ENCODE measurements around the gene EFNA2. TPM values are rescaled to one million over a fixed set of nuclear protein-coding genes. Genes with fewer than 3 reads are reported as not detected.

The EFNA2 gene
- total and polyA plus RNA-seq, 2 of the 4 experiments (the other 2 are of a cell fraction), result not detected

- TF ChIP-seq, protein P1, sequence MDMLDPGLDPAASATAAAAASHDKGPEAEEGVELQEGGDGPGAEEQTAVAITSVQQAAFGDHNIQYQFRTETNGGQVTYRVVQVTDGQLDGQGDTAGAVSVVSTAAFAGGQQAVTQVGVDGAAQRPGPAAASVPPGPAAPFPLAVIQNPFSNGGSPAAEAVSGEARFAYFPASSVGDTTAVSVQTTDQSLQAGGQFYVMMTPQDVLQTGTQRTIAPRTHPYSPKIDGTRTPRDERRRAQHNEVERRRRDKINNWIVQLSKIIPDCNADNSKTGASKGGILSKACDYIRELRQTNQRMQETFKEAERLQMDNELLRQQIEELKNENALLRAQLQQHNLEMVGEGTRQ (IDR thresholded peaks at IDR 0.05; ENCODE audit: low read depth, low read length), result no peak
- TF ChIP-seq NFE2L2 (IDR thresholded peaks at IDR 0.05; ENCODE audit: low read depth, low read length) (no peak), CHD1 (IDR thresholded peaks at IDR 0.05; ENCODE audit: low read depth, low read length) (no peak), MXI1 (IDR thresholded peaks at IDR 0.05; ENCODE audit: borderline replicate concordance, low read depth, low read length) (no peak), RFX5 (IDR thresholded peaks at IDR 0.05; ENCODE audit: low read depth, low read length) (no peak), RCOR1 (IDR thresholded peaks at IDR 0.05; ENCODE audit: insufficient replicate concordance, low read length) (no peak)
Observed at GRCh38 chr19:1276628-1277022, 9.0 kb upstream of the EFNA2 start (continued).

GRCh38 chr19:1277061-1277460 is 8.6 kb upstream of the EFNA2 start:
- no peak overlapping the region for H4K5ac ChIP-seq (ENCODE audit: low read depth, low read length)
- H2AK9ac ChIP-seq (replicated peaks; ENCODE audit: low read depth, low read length, poor library complexity), result peak overlapping the region; percentile 100
- H2BK20ac ChIP-seq (ENCODE audit: low read depth, low read length), result no peak overlapping the region
- H3K9me3 ChIP-seq (ENCODE audit: control insufficient read depth, insufficient read depth, low read length), result no peaks in the 10 kb centered on the region
- H2BK15ac ChIP-seq (ENCODE audit: low read depth, low read length), result no peak overlapping the region
- no peak overlapping the region for H3K9ac ChIP-seq (ENCODE audit: low read depth, low read length)
- BruUV-seq (replicated peaks), result no TSS peak
- H3K14ac ChIP-seq (replicated peaks; ENCODE audit: low read depth, low read length), result no peak overlapping the region
- peaks cover 15% of the 10 kb centered on the region for H3K4me1 ChIP-seq (ENCODE audit: control insufficient read depth, insufficient read depth, low read length)
- no peak overlapping the region for H3K23ac ChIP-seq (ENCODE audit: low read depth, low read length)
- peaks cover 50% of the 10 kb centered on the region for H4K20me1 ChIP-seq (ENCODE audit: insufficient read depth, low read length)
- no peak overlapping the region for H2BK5ac ChIP-seq (ENCODE audit: low read depth, low read length, poor library complexity, severe bottlenecking)
- no peak overlapping the region for H4K91ac ChIP-seq (ENCODE audit: insufficient read depth, low read depth, low read length)
- H3K18ac ChIP-seq (ENCODE audit: low read depth, low read length), result no peak overlapping the region
- no peak for TF ChIP-seq NFE2L2 (IDR thresholded peaks at IDR 0.05; ENCODE audit: low read depth, low read length)
- TF ChIP-seq CHD1 (IDR thresholded peaks at IDR 0.05; ENCODE audit: low read depth, low read length), result no peak
- TF ChIP-seq, protein P2, sequence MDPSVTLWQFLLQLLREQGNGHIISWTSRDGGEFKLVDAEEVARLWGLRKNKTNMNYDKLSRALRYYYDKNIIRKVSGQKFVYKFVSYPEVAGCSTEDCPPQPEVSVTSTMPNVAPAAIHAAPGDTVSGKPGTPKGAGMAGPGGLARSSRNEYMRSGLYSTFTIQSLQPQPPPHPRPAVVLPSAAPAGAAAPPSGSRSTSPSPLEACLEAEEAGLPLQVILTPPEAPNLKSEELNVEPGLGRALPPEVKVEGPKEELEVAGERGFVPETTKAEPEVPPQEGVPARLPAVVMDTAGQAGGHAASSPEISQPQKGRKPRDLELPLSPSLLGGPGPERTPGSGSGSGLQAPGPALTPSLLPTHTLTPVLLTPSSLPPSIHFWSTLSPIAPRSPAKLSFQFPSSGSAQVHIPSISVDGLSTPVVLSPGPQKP (IDR thresholded peaks at IDR 0.05; ENCODE audit: borderline replicate concordance, low read depth, low read length), result no peak
- TF ChIP-seq RAD21 (IDR thresholded peaks at IDR 0.05; ENCODE audit: low read length), result no peak
- TF ChIP-seq, protein P1 (IDR thresholded peaks at IDR 0.05; ENCODE audit: low read depth, low read length), result no peak
- POLR2A ChIA-PET (ENCODE audit: unreplicated experiment), result no interaction called here
- no peaks in the 10 kb centered on the region for H3K27me3 ChIP-seq (ENCODE audit: control insufficient read depth, insufficient read depth, low read length)
- DNase-seq, result no peak
- H4K8ac ChIP-seq (ENCODE audit: low read depth in 2 of 2, low read length in 2 of 2), result no peak overlapping the region
- CTCF ChIA-PET, result no interaction called here
- no peak overlapping the region for H3K27ac ChIP-seq (ENCODE audit: insufficient read depth, low read length)
- H3K79me1 ChIP-seq (ENCODE audit: low read depth in 1 of 2, low read length in 2 of 2), result peaks cover 22 to 52% of the 10 kb centered on the region in 2 experiments; a peak in 3 of 4 replicates
- H3K4me2 ChIP-seq (ENCODE audit: low read depth, low read length), result no peak overlapping the region
- no peak overlapping the region for H2BK120ac ChIP-seq (ENCODE audit: low read depth, low read length)
- intact Hi-C loops (cut with micrococcal nuclease), result loop anchor here (5.0 kb wide), 2 partner anchors 85 to 130 kb away; partner anchors contain the start of gene DAZAP1
- dilution Hi-C loops (cut with HindIII; ENCODE audit: low sequenced_read_pairs, unreplicated experiment), result no loop called here
- H3K36me3 ChIP-seq (ENCODE audit: control insufficient read depth, insufficient read depth, low read length), result peaks cover 38% of the 10 kb centered on the region
- in situ Hi-C loops (cut with MboI; ENCODE audit: low sequenced_read_pairs), result no loop called here
- no peak overlapping the region for H2AFZ ChIP-seq (replicated peaks; ENCODE audit: low read length, poor library complexity)
- H3K4ac ChIP-seq (ENCODE audit: low read depth, low read length), result no peak overlapping the region
- H3K4me3 ChIP-seq (ENCODE audit: insufficient read depth, low read depth, low read length), result no peak overlapping the region
- ATAC-seq (ENCODE audit: low read depth), result no peak
- no peaks in the 10 kb centered on the region; the same call in 1 of the 2 replicates for H3K9me1 ChIP-seq (ENCODE audit: insufficient read depth, low read length)
- 97% methylated on average over 12 of the region's 15 CpGs; no CpG with 5 or more reads in 1 of the 2 experiments for WGBS, 2 experiments (ENCODE audit: extremely low coverage in 2 of 2, insufficient read length in 1 of 2)
- H2AK5ac ChIP-seq (ENCODE audit: low read depth, low read length), result peak overlapping the region; percentile 34; the same call in 1 of the 2 replicates
- H3K56ac ChIP-seq (ENCODE audit: extremely low read depth, insufficient read depth, low read length), result no peak overlapping the region

All from IMR-90 (cell line).